NT2/D1 (cell line): ENCODE results near the gene KLF16.

ENCODE experiments used
- SUZ12 ChIP-seq: IDR thresholded peaks from 2 replicates; pipeline ENCODE4 v1.6.1; 2011; ENCODE audit not compliant: insufficient read length, insufficient read depth; ENCODE audit errors: extremely low read depth
- YY1 ChIP-seq: IDR thresholded peaks from 2 replicates; pipeline ENCODE4 v1.6.1; 2011; ENCODE audit not compliant: insufficient read length, insufficient read depth
- ZNF274 ChIP-seq: IDR thresholded peaks from 2 replicates; pipeline ENCODE4 v1.6.1; 2011; ENCODE audit warnings: mild to moderate bottlenecking, low read depth, low read length

DNA sequence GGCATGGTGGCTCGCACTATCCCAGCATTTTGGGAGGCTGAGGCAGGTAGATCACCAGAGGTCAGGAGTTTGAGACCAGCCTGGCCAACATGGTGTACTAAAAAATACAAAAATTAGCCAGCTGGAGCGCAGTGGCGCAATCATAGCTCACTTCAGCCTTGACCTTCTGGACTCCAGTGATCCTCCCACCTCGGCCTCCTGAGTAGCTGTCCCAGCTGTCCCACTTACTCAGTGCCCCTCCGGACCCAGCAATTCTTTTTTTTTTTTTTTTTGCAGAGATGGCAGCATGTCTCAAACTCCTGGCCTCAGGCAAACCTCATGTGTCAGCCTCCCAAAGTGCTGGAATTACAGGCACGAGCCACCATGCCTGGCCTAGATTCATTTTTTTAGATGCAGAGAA, 39.5 kb upstream of the KLF16 start:
- TF ChIP-seq YY1 (no peak), ZNF274 (no peak), SUZ12 (no peak)
